NCI-H1417 treated with DMSO at 0.1 percent for 48 hours (cell line): Measurements from ENCODE around the gene PALB2.
A peak's percentile ranks its signal among the peaks of the same experiment; 100 is the strongest.

Experiments used
- DNase-seq: peaks from one replicate; lab custom pipeline; 2025; lab: John Stamatoyannopoulos, UW

PALB2 gene

GRCh38 chr16:23581764-23582163, 59.3 kb downstream of the PALB2 start:
- no peak for DNase-seq

GRCh38 chr16:23580391-23580790, 60.7 kb downstream of the PALB2 start:
- DNase-seq = no peak

DNA sequence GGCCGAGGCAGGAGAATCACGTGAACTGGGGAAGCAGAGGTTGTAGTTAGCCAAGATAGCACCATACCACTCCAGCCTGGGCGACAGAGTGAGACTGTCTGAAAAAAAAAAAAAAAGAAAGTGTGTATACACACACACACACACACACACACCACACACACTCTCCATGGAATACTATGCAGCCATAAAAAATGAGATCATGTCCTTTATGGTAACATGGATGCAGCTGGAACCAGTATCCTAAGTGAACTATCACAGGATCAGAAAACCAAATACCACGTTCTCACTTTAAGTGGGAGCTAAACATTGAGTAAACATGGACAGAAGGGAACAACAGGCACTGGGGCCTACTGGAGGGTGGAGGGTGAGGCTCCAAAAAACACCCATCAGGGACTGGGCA, 61.7 kb downstream of the PALB2 start:
- no peak for DNase-seq

GRCh38 chr16:23578101-23578830, 62.8 kb downstream of the PALB2 start:
- no peak for DNase-seq

DNA sequence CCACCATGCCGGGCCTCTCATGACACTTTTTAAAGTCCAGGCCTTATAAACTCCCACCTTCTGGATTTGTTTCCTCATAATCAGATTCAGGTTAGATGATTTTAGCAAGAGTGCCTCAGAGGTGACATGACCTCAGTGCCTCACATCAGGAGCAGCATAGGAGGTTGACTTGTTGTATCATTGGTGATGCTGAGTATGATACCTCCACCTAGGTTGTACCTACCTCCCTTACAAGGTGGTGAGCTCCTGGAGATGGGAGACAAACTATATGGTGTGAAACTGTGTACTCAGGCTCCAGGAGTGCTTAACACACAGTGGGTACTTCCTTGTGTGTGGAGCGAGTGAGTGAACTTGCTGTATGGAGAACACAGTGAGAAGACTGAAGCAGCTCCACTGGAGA, 63.6 kb downstream of the PALB2 start:
- DNase-seq = no peak

GRCh38 chr16:23575834-23576233, 65.3 kb downstream of the PALB2 start:
- DNase-seq = no peak

DNA sequence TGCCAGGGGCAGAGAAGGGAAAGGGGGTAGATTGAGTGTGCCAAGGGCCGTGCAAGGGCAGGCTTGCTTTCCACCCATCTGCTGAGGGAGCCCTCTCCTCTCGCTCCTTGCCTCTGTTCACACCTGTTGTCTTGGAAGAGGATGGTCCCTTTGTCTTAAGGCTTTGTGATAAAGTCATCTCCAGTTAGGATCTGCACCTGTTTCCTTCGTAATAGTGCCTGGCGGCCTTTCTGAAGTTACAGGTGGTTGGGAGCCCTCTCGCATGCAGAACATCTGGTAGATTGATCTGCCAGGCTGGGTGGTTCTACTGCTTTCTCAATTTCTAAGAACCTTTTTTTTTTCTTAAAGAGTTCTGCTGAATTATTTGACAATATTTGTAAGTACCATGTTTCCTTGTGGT, 67.3 kb downstream of the PALB2 start:
- DNase-seq = no peak

- no peak for DNase-seq
These were observed 68.7 kb downstream of the PALB2 start for GRCh38 chr16:23572394-23572793.

GRCh38 chr16:23571895-23572294, 69.2 kb downstream of the PALB2 start:
- DNase-seq = no peak

- DNase-seq = no peak
These were observed 70.0 kb downstream of the PALB2 start for GRCh38 chr16:23570992-23571632.

GRCh38 chr16:23567602-23568001, 73.5 kb downstream of the PALB2 start:
- no peak for DNase-seq

DNA sequence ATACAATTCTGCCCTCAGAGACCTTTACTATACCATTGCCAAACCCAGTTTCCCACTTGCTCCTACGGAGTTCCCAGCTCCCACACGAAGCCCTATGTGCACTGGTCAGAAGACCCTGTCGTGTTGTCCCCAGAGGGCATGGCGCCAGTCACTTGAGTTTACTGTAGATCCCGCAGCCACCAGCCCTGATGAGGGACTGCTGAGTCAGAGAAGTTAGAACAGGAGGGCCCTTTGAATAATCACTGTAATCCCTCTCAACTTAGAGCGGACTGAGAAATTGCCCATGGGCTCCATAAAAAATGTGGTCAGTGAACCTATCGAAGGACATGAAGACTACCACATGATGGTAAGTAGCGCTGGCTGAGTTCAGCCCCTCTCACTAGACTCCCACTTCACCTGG, 74.4 kb downstream of the PALB2 start:
- no peak for DNase-seq

GRCh38 chr16:23564575-23565363, 76.3 kb downstream of the PALB2 start:
- no peak for DNase-seq

GRCh38 chr16:23563186-23563585, 77.9 kb downstream of the PALB2 start:
- DNase-seq = no peak

DNA sequence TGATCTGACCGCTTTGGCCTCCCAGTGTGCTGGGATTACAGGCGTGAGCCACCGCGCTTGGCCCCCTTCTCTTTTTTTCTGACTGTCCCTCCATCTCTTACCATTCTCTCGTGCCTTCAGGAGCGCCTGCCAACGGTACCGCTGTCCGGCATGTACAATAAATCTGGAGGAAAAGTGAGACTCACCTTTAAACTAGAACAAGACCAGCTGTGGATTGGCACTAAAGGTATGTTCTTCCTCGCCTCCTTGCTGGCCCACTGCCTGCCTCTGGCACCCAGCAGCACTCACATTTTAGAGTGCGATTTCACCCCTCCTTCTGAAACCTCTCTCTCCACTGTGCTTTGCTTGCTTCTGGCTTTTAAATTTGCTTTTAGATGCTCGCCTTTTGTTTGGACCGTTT, 78.6 kb downstream of the PALB2 start:
- no peak for DNase-seq

DNA sequence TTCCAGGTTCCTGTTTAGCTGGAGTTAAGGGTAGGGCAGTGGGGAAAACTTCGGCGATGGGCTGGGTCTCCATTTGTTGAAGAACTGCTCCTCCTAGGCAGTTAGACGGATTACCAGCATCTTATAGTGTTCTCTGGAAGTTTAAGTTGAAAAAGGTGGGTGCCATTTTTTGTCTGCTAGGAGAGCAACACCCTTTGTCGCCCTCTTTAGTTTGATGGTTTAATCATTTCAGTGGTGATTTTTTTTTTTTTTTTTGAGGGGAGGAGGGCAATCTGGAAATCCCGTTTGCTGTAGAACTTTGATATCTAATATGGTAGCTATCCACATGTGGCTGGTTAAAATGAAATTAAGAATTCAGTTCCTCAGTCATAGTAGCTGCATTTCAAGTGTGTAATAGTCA, 79.5 kb downstream of the PALB2 start:
- no peak for DNase-seq

GRCh38 chr16:23557779-23558702, 83.1 kb downstream of the PALB2 start:
- no peak for DNase-seq

DNA sequence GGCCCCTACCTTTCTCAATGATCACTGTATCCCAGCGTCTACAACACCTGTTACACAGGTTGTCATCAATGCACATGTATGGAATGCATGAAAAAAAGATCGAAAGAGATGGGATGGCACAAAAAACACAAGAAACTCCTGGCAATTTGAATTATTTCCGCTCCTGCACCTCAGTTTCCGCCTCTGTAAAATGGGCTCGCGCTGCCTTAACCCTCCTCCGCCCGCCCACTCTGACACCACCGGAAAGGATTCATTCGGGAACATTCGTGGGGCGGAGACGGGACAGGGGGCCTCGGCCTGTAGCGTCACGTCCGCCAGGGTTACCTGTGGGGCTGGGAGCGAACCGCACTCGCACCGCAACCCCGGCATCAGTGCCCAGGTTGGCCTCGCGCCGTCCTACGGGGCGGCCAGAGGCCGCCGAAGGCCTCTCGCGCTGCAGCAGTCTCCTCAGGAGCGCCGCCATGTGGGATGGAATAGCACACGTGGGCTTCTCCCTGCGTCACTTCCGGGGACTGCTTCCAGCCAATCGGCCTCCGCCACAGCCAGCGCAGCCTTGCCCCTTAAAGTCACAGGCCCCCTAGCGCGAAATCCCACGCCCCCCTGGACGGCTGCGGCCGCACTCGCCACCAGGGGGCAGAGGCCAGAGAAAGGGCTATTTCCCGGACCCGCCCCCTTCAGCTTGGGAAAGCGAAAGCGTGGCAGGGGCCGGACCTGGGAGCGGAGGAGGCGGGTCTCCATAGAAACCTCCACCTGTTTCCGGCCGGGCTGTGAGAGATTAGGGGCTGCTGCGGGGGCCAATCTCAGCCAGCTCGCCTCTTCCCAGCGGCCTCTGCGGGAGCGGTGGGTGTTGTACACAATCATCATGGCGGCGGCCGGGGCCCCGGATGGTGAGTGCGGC, 84.0 kb downstream of the PALB2 start, which contains the start of the genes EARS2 and UBFD1:
TSS of gene EARS2 (minus strand) at position 470 of the 898 bp plus-strand sequence. CDS start at position 463, 7 bp downstream.
TSS of gene UBFD1 (plus strand) at position 847 of the 898 bp plus-strand sequence. CDS start at position 863, 16 bp downstream.
- peak; percentile 94 for DNase-seq

GRCh38 chr16:23554536-23554935, 86.6 kb downstream of the PALB2 start:
- no peak for DNase-seq
